ENCODE data around the gene TAF3. TPM values are rescaled to one million over a fixed set of nuclear protein-coding genes. Genes with fewer than 3 reads are reported as not detected.

TAF3 gene
- total RNA-seq, 1 donor from 2014 or later = 12.7 TPM

- intact Hi-C loops (cut with micrococcal nuclease) = no loop called here
- H3K27ac ChIP-seq (replicated peaks) = no peak overlapping the region
- no peak for DNase-seq
- H3K4me1 ChIP-seq = peaks cover 14% of the 10 kb centered on the region
- no peak overlapping the region for H3K4me3 ChIP-seq
- H3K36me3 ChIP-seq = no peaks in the 10 kb centered on the region
- TF ChIP-seq CTCF (IDR thresholded peaks at IDR 0.05; ENCODE audit: borderline replicate concordance) = no peak
- H3K9me3 ChIP-seq (replicated peaks) = no peaks in the 10 kb centered on the region
- no peaks in the 10 kb centered on the region for H3K27me3 ChIP-seq (ENCODE audit: low read depth)
Measured at GRCh38 chr10:7928536-7928935, 110.2 kb downstream of the TAF3 start.

- Histone ChIP-seq H3K27ac (replicated peaks) (no peak overlapping the region), H3K4me3 (no peak overlapping the region), H3K9me3 (replicated peaks) (peaks cover 11% of the 10 kb centered on the region), H3K36me3 (no peaks in the 10 kb centered on the region), H3K4me1 (peaks cover 14% of the 10 kb centered on the region), H3K27me3 (ENCODE audit: low read depth) (no peaks in the 10 kb centered on the region)
- no peak for TF ChIP-seq CTCF (IDR thresholded peaks at IDR 0.05; ENCODE audit: borderline replicate concordance)
- intact Hi-C loops (cut with micrococcal nuclease) = no loop called here
- DNase-seq = no peak
Measured at GRCh38 chr10:7932301-7933036, 114.2 kb downstream of the TAF3 start.

- TF ChIP-seq CTCF (IDR thresholded peaks at IDR 0.05; ENCODE audit: borderline replicate concordance) = no peak
- Histone ChIP-seq H3K4me1 (peaks cover 14% of the 10 kb centered on the region), H3K27me3 (ENCODE audit: low read depth) (no peaks in the 10 kb centered on the region), H3K9me3 (replicated peaks) (peaks cover 12% of the 10 kb centered on the region), H3K36me3 (no peaks in the 10 kb centered on the region), H3K27ac (replicated peaks) (no peak overlapping the region), H3K4me3 (no peak overlapping the region)
- no peak for DNase-seq
- intact Hi-C loops (cut with micrococcal nuclease) = no loop called here
Measured at GRCh38 chr10:7933262-7933661, 115.0 kb downstream of the TAF3 start.

- no peak overlapping the region for H3K27ac ChIP-seq (replicated peaks)
- peaks cover 12% of the 10 kb centered on the region for H3K9me3 ChIP-seq (replicated peaks)
- peaks cover 14% of the 10 kb centered on the region for H3K4me1 ChIP-seq
- DNase-seq = no peak
- H3K4me3 ChIP-seq = no peak overlapping the region
- H3K27me3 ChIP-seq (ENCODE audit: low read depth) = no peaks in the 10 kb centered on the region
- H3K36me3 ChIP-seq = no peaks in the 10 kb centered on the region
- intact Hi-C loops (cut with micrococcal nuclease) = no loop called here
- TF ChIP-seq CTCF (IDR thresholded peaks at IDR 0.05; ENCODE audit: borderline replicate concordance) = no peak
Measured at GRCh38 chr10:7933757-7934156, 115.5 kb downstream of the TAF3 start.

GRCh38 chr10:7937315-7937945 lies 119.1 kb downstream of the TAF3 start:
- Histone ChIP-seq H3K27ac (replicated peaks) (no peak overlapping the region), H3K9me3 (replicated peaks) (peaks cover 27% of the 10 kb centered on the region), H3K27me3 (ENCODE audit: low read depth) (no peaks in the 10 kb centered on the region), H3K4me3 (no peak overlapping the region), H3K4me1 (no peaks in the 10 kb centered on the region), H3K36me3 (no peaks in the 10 kb centered on the region)
- intact Hi-C loops (cut with micrococcal nuclease) = no loop called here
- TF ChIP-seq CTCF (IDR thresholded peaks at IDR 0.05; ENCODE audit: borderline replicate concordance) = no peak
- DNase-seq = no peak
